Activated CD8-positive, alpha-beta memory T cell treated with anti-CD3 and anti-CD28 coated beads for 48 hours (primary cell): ENCODE measurements around the gene NARF.
"Not testable (repeated sequence)": the region's sequence is repeated elsewhere in the genome, so short reads cannot be mapped to it uniquely, and the experiment has no call there.

Experiments
- DNase-seq, 3 experiments: peaks; one replicate each; pipeline ENCODE4 v3.0.0-alpha.2; 2020; ENCODE audit warnings: low read depth in 2 of 3, low spot score in 2 of 3

Gene NARF

GRCh38 chr17:82529914-82530300 is 71.4 kb downstream of the NARF start:
- no peak for DNase-seq

- DNase-seq = no peak
Measured at GRCh38 chr17:82531431-82531881, 72.9 kb downstream of the NARF start.

- DNase-seq = no peak
Measured at GRCh38 chr17:82534401-82534812, 75.9 kb downstream of the NARF start.

GRCh38 chr17:82536512-82537201 is 78.1 kb downstream of the NARF start:
- no peak for DNase-seq

- not testable (repeated sequence) for DNase-seq
Measured at GRCh38 chr17:82537228-82537627, 78.7 kb downstream of the NARF start.

- not testable (repeated sequence) for DNase-seq
Measured at GRCh38 chr17:82539076-82539475, 80.5 kb downstream of the NARF start.
